Suprapubic skin (tissue), 4 donors: ENCODE data around the gene TNRC6B.

ENCODE experiments used
- CTCF ChIP-seq, 2 donors: fragments of 200-600 bp in 1 of 2; fragments of 450-650 bp in 1 of 2; sonication (generic) in 1 of 2; IDR thresholded peaks; one replicate each; pipeline ENCODE4 v1.5.1; 2016 to 2019; ENCODE audit warnings: antibody characterized with exemption in 2 of 2, mild to moderate bottlenecking in 1 of 2, moderate library complexity in 1 of 2
- EP300 ChIP-seq: sonication (generic); formaldehyde crosslinking; IDR thresholded peaks from one replicate; pipeline ENCODE4 v1.6.1; 2017; ENCODE audit warnings: antibody characterized with exemption
- POLR2A ChIP-seq, 2 donors: fragments of 450-650 bp; IDR thresholded peaks; one replicate each; pipeline ENCODE4 v1.6.1; 2017; ENCODE audit warnings: antibody characterized with exemption in 2 of 2, mild to moderate bottlenecking in 2 of 2, moderate library complexity in 2 of 2
- POLR2AphosphoS5 ChIP-seq, 3 donors: sonication (generic); formaldehyde crosslinking; IDR thresholded peaks; one replicate each; pipeline ENCODE4 v1.6.1; 2017; ENCODE audit warnings: antibody characterized with exemption in 3 of 3

GRCh38 chr22:40368016-40368415, 190.3 kb downstream of the TNRC6B start:
- TF ChIP-seq CTCF (IDR thresholded peaks at IDR 0.05) (no peak), POLR2AphosphoS5 (IDR thresholded peaks at IDR 0.05) (no peak), POLR2A (IDR thresholded peaks at IDR 0.05) (no peak), EP300 (no peak)
